ENCODE measurements around the gene TSHZ2. TPM values are rescaled to one million over a fixed set of nuclear protein-coding genes. Genes with fewer than 3 reads are reported as not detected.

TSHZ2 gene
- total and polyA plus RNA-seq, 2 experiments from 2014 or later: 10.4 to 32.0 TPM

DNA sequence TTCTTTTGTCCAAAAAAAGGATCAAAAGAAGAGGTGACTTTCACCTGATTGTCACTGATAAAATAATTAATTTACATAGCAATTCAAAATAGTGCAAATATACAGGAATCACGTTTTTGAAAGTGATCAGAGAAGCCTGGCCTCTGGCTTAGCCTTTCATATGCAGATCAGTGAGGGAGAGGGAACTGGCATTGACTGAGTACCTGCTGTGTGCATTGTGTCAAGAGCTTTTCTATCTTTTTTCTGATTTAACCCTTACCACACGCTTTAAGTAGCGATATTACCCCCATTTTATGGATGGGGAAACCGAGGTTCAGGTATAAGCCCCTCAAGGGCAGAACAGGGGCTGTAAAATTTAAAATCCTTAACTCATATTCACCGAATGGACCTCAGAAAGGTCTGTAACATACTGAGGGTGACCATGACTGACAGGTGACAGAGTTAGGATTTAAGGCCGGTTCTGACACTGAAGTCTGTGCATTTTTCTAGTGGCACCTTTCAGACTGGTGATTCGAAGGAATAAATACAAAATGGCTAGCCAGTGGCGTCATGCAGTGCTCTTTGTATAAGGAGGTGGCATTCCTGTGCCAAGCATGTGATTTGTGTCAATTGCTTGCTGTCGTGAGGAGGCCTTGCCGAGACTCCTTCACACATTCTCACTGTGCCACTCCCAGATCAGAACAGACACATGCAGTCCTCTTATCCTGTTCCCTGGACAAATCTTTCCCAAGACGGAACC, 310.2 kb downstream of the TSHZ2 start:
- H3K36me3 ChIP-seq: no peaks in the 10 kb centered on the region
- TF ChIP-seq CTCF (IDR thresholded peaks at IDR 0.05; ENCODE audit: low read depth, low read length): no peak
- no peaks in the 10 kb centered on the region for H3K27me3 ChIP-seq
- no peak overlapping the region for H3K27ac ChIP-seq
- H3K9me3 ChIP-seq (ENCODE audit: low read depth): no peaks in the 10 kb centered on the region
- no peak overlapping the region for H3K4me3 ChIP-seq
- DNase-seq (ENCODE audit: low read depth in 1 of 2, low spot score in 1 of 2): no peak
- H3K4me1 ChIP-seq (ENCODE audit: low read depth): no peaks in the 10 kb centered on the region

DNA sequence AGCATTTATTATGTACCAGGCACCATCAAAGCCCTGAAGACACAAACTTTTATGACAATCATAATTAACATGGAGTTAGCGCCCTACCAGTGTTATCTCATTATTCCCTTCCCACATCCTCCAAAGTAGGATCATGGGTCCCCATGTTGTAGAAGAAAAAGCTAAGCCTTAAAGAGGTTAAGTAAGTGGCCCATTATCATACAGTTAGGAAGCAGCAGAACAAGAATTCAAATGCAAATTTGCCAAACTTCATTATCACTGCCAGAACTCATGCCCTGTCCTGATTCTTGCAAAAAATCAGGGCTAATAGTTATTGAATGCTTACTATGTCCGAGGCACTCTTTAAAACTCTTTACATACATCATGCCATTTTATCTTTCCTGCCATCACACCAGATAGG, 310.9 kb downstream of the TSHZ2 start:
- H3K4me3 ChIP-seq: no peak overlapping the region
- H3K27me3 ChIP-seq: no peaks in the 10 kb centered on the region
- H3K27ac ChIP-seq: no peak overlapping the region
- no peak for DNase-seq (ENCODE audit: low read depth in 1 of 2, low spot score in 1 of 2)
- no peak for TF ChIP-seq CTCF (IDR thresholded peaks at IDR 0.05; ENCODE audit: low read depth, low read length)
- H3K9me3 ChIP-seq (ENCODE audit: low read depth): no peaks in the 10 kb centered on the region
- no peaks in the 10 kb centered on the region for H3K36me3 ChIP-seq
- no peaks in the 10 kb centered on the region for H3K4me1 ChIP-seq (ENCODE audit: low read depth)

DNA sequence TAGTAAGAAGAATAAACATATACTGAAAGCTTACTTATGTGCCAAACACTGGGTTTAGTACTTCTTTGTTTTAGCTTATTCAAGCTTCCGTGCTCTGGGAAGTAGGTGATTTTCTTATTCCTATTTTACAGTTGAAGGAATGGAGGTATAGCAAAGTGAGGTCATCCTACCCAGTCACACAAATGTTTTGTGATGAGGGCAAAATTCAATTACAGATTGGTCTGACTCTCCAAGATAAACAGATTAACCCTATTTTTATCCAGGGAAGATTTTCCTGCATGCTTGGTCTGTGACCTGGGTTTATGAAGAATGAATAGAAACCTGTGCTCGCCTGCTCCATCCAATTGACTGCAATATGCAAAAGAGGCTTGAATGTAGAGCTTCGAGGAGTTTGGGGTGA, 311.4 kb downstream of the TSHZ2 start:
- H3K4me3 ChIP-seq: no peak overlapping the region
- no peaks in the 10 kb centered on the region for H3K27me3 ChIP-seq
- TF ChIP-seq CTCF (IDR thresholded peaks at IDR 0.05; ENCODE audit: low read depth, low read length): no peak
- H3K9me3 ChIP-seq (ENCODE audit: low read depth): no peaks in the 10 kb centered on the region
- no peaks in the 10 kb centered on the region for H3K4me1 ChIP-seq (ENCODE audit: low read depth)
- H3K27ac ChIP-seq: no peak overlapping the region
- no peaks in the 10 kb centered on the region for H3K36me3 ChIP-seq
- no peak for DNase-seq (ENCODE audit: low read depth in 1 of 2, low spot score in 1 of 2)

- Histone ChIP-seq H3K36me3 (no peaks in the 10 kb centered on the region), H3K4me1 (ENCODE audit: low read depth) (no peaks in the 10 kb centered on the region), H3K9me3 (ENCODE audit: low read depth) (no peaks in the 10 kb centered on the region), H3K27me3 (no peaks in the 10 kb centered on the region), H3K27ac (no peak overlapping the region), H3K4me3 (no peak overlapping the region)
- TF ChIP-seq CTCF (IDR thresholded peaks at IDR 0.05; ENCODE audit: low read depth, low read length): no peak
- no peak for DNase-seq (ENCODE audit: low read depth in 1 of 2, low spot score in 1 of 2)
Measured at GRCh38 chr20:53284256-53284655, 312.1 kb downstream of the TSHZ2 start.

- no peaks in the 10 kb centered on the region for H3K36me3 ChIP-seq
- DNase-seq (ENCODE audit: low read depth in 1 of 2, low spot score in 1 of 2): no peak
- H3K27me3 ChIP-seq: no peaks in the 10 kb centered on the region
- no peak overlapping the region for H3K27ac ChIP-seq
- H3K9me3 ChIP-seq (ENCODE audit: low read depth): no peaks in the 10 kb centered on the region
- TF ChIP-seq CTCF (IDR thresholded peaks at IDR 0.05; ENCODE audit: low read depth, low read length): no peak
- H3K4me3 ChIP-seq: no peak overlapping the region
- H3K4me1 ChIP-seq (ENCODE audit: low read depth): no peaks in the 10 kb centered on the region
Measured at GRCh38 chr20:53284696-53285095, 312.5 kb downstream of the TSHZ2 start.

All from cardiac muscle cell (in vitro differentiated cells and primary cell).